LNCAP (cell line): ENCODE results near the gene TM9SF4.

Experiments
- TF ChIP-seq, protein P1 (sequence below): fragments of 450-650 bp; IDR thresholded peaks from 2 replicates; pipeline ENCODE4 v1.5.1; 2017; ENCODE audit warnings: mild to moderate bottlenecking

TM9SF4 gene

DNA sequence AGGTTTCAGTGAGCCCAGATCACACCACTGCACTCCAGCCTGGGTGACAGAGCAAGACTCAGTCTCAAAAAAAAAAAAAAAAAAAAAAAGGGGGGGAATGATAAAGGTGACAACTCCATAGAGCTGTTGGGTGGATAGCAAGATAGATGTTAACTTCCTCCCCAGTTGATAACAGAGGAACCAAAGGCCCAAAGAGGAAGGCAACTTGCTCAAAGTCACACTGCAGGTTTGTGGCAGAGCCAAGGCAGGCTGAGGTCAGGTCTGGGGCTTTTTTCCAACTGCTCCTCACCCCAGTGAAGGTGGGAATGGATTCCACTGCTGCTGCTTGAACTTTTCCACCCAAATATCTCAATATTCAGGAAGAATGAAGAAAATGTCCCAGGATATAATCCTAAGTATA is 30.7 kb upstream of the TM9SF4 start:
- TF ChIP-seq, protein P1, sequence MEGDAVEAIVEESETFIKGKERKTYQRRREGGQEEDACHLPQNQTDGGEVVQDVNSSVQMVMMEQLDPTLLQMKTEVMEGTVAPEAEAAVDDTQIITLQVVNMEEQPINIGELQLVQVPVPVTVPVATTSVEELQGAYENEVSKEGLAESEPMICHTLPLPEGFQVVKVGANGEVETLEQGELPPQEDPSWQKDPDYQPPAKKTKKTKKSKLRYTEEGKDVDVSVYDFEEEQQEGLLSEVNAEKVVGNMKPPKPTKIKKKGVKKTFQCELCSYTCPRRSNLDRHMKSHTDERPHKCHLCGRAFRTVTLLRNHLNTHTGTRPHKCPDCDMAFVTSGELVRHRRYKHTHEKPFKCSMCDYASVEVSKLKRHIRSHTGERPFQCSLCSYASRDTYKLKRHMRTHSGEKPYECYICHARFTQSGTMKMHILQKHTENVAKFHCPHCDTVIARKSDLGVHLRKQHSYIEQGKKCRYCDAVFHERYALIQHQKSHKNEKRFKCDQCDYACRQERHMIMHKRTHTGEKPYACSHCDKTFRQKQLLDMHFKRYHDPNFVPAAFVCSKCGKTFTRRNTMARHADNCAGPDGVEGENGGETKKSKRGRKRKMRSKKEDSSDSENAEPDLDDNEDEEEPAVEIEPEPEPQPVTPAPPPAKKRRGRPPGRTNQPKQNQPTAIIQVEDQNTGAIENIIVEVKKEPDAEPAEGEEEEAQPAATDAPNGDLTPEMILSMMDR = no peak

DNA sequence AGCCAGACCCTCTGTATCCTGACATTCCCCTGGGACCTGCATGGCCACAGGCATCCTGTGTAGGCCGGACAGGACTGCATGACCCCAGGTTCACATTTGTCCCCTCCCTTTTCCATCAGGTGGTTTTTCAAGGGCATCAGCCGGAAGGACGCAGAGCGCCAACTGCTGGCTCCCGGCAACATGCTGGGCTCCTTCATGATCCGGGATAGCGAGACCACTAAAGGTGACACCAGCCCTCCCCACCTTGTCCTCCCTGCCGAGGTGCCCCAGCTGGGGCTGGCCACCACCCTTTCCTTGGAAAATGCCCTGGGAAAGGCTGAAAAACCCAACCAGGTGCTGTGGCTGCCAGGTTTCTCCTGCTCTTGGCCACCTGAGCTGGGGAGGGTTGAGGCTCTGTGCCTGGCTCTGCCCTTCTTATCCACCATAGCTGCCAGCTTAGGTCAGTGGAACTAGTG is 29.8 kb upstream of the TM9SF4 start:
- TF ChIP-seq, protein P1 = no peak

DNA sequence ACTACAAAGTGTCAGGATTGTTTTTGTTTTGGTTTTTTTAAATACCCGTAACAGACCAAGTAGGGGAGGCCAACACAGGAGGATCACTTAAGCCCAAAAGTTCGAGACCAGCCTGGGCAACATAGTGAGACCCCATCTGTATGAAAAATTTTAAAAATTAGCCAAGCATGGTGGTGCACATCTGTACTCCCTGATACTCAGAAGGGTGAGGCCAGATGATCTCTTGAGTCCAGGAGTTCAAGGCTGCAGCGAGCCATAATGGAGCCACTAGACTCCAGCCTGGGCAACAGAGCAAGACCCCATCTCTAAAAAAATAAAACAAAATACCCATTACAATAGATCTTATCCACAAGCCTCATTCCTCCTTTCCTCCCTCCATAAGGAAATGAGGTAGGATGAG is 28.7 kb upstream of the TM9SF4 start:
- TF ChIP-seq, protein P1 = no peak

DNA sequence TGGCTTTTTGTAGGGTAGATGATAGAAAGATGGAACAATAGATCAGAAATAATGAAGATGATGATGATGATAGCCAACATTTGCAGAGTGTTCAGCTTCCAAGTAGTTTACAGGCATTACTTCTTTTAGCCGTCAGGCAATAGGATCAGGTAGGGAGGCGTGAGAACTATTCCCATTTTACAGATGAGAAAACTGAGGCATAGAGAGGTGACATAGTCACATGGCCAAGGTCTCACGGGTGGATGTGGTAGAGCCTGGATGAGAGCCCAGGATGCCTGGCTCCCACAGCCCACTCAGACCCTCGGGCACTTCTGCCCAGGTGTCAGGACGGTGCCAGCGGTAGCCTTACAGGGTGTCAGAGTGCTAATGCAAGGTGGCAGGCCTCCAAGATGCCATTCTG is 26.0 kb upstream of the TM9SF4 start:
- TF ChIP-seq, protein P1 = no peak

DNA sequence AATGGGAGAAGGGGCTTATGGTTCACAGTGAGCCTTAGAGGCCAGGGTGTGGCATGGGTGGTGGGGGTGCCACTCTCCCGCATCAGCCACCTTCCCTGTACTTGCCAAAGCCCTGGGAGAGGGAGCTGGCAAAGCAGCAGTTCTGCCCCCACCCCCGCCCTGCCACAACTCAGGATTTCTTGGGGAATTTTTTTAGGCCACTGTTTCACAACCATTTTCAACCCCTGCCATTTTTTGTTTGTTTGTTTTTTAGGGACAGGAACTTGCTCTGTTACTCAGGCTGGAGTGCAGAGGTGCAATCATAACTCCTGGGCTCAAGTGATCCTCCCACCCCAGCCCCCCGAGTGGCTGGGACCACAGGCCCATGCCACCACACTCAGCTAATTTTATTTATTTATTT is 22.4 kb upstream of the TM9SF4 start:
- TF ChIP-seq, protein P1 = no peak

DNA sequence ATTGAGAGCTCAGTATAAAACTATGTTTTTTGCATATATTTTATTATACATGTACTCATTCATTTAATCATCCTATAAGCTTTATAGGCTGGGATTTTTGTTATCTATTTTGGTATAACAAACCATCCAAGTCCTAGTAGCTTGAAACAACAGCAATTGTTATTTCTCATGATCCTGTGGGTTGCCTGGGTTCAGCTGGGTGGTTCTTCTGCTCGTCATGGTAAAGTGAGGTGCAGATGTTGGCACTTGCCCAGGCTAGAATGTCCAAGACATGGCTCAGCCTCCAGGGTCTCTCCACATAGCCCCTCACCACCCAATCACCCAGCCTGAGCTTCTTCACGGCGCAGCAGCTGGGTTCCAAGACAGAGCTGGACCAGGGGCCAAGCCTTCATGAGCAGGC is 20.8 kb upstream of the TM9SF4 start:
- TF ChIP-seq, protein P1 = no peak

DNA sequence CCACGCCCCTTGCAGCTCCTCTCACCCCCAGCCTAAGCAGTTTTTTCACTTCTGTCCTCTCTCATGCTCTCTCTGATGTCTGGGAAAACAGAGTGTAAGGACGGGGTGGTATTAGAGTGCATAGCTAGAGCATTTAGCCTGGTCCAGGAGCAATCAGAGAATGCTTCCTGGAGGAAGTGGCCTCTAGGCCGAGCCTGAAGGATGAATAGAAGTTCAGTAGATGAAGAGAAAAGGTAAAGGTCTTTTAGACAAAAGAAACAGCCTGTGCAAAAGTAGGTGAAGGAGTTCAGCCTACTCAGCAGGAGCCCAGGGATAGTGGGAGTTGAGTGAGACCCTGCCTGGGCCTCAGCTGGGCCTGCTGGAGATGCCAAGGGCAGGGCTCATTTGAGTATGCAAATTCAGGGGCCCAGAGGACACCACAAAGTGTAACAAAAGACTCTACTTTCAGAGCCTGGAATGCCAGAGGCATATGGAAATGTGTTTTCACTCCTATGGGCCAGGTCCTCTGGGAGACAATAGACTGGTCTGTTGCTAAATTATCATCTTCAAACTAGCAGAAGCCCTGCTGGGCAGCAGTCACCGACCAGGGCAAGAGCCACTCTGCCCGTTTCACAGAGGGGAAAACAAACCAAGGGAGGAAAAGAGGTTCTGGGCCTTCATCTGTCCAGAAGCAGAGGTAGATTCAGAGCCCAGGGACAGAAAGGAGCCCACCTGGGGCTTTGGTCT is 19.7 kb upstream of the TM9SF4 start:
- TF ChIP-seq, protein P1 = no peak

DNA sequence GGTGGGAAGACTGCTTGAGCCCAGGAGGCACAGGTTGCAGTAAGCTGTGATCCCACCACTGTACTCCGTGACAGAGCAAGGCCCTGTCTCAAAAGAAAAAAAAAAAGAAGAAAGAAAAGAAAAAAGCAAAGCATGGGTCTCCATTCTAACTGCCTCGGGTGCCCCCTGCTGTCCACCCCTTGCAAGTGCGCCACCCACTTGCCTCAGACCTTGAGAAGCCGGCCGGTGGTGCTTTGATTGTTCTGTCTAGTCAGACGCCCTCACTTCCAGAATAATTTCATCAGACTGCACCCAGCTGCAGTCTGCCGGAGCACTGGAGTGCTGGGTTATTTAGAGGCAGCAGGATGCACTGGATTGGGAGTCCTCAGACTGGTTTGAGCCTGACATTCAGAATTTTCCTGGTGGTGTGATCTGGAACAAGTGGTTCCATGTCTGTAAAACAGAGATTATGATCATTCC is 17.6 kb upstream of the TM9SF4 start:
- TF ChIP-seq, protein P1 = peak; percentile 97
